ENCODE results near the gene PLEKHM3.

The PLEKHM3 gene

GRCh38 chr2:207974216-207974605 lies 51.1 kb downstream of the PLEKHM3 start:
- Histone ChIP-seq H3K9me3 (ENCODE audit: control insufficient read depth in 2 of 2, low read length in 2 of 2) (no peaks in the 10 kb centered on the region), H3K36me3 (ENCODE audit: control insufficient read depth in 2 of 2, insufficient read depth in 2 of 2, low read length in 2 of 2) (peaks cover 8 to 9% of the 10 kb centered on the region in 2 donors), H3K27ac (ENCODE audit: low read depth in 2 of 2, low read length in 2 of 2) (no peak overlapping the region), H3K4me3 (ENCODE audit: low read length in 2 of 2) (no peak overlapping the region), H3K4me1 (ENCODE audit: control insufficient read depth in 2 of 2, insufficient read depth in 2 of 2, low read length in 2 of 2) (peaks cover 12 to 14% of the 10 kb centered on the region in 2 donors), H3K9ac (ENCODE audit: low read depth in 1 of 2, low read length in 2 of 2) (no peak overlapping the region), H3K27me3 (ENCODE audit: control insufficient read depth in 2 of 2, insufficient read depth in 2 of 2, low read length in 2 of 2) (no peaks in the 10 kb centered on the region)

GRCh38 chr2:207970826-207971180 lies 54.5 kb downstream of the PLEKHM3 start:
- Histone ChIP-seq H3K4me3 (ENCODE audit: low read length in 2 of 2) (no peak overlapping the region), H3K9ac (ENCODE audit: low read depth in 1 of 2, low read length in 2 of 2) (peak overlapping the region in 1 of 2 donors; percentile 13), H3K27ac (ENCODE audit: low read depth in 2 of 2, low read length in 2 of 2) (peak overlapping the region; percentile 2 to 26), H3K4me1 (ENCODE audit: control insufficient read depth in 2 of 2, insufficient read depth in 2 of 2, low read length in 2 of 2) (peaks cover 12 to 16% of the 10 kb centered on the region in 2 donors), H3K36me3 (ENCODE audit: control insufficient read depth in 2 of 2, insufficient read depth in 2 of 2, low read length in 2 of 2) (no peaks in the 10 kb centered on the region), H3K27me3 (ENCODE audit: control insufficient read depth in 2 of 2, insufficient read depth in 2 of 2, low read length in 2 of 2) (no peaks in the 10 kb centered on the region), H3K9me3 (ENCODE audit: control insufficient read depth in 2 of 2, low read length in 2 of 2) (no peaks in the 10 kb centered on the region)

DNA sequence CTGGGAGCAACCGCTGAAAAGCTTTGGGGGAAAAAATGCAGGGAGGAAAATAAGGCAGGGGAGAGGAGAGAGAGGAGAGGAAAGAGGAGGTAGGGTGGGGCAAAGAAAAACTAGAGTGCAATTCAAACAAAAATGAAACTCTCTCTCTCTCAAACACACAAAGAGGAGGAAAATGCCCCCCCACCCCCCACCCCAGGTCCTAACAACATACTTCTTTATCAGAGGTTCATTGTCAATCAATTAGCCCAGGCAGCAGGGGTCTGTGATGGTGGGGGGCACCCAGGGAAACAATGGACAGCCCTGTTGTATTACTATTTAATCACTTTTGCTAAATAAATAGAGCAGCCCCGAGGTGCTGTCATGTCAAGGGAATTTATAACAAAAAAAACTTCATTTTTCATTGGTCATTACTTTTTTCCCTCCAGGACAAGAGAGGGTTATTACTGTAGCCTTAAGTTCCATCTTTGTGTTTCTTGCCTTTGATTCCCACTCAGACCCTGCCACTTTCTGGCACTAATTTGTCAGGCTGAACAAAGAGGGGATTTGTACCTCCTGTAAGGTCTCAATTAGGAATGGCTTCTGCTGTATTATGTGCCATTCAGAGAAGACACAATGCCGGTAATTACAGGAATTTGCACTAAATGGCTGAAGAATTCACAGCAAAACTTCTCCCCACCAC lies 55.0 kb downstream of the PLEKHM3 start:
- peaks cover 12 to 16% of the 10 kb centered on the region in 2 donors for H3K4me1 ChIP-seq (ENCODE audit: control insufficient read depth in 2 of 2, insufficient read depth in 2 of 2, low read length in 2 of 2)
- H3K9me3 ChIP-seq (ENCODE audit: control insufficient read depth in 2 of 2, low read length in 2 of 2): no peaks in the 10 kb centered on the region
- H3K9ac ChIP-seq (ENCODE audit: low read depth in 1 of 2, low read length in 2 of 2): peak overlapping the region in 1 of 2 donors; percentile 13
- no peak overlapping the region for H3K4me3 ChIP-seq (ENCODE audit: low read length in 2 of 2)
- no peaks in the 10 kb centered on the region for H3K27me3 ChIP-seq (ENCODE audit: control insufficient read depth in 2 of 2, insufficient read depth in 2 of 2, low read length in 2 of 2)
- H3K27ac ChIP-seq (ENCODE audit: low read depth in 2 of 2, low read length in 2 of 2): peak overlapping the region; percentile 2 to 45
- H3K36me3 ChIP-seq (ENCODE audit: control insufficient read depth in 2 of 2, insufficient read depth in 2 of 2, low read length in 2 of 2): no peaks in the 10 kb centered on the region

GRCh38 chr2:207969249-207969648 lies 56.1 kb downstream of the PLEKHM3 start:
- Histone ChIP-seq H3K9me3 (ENCODE audit: control insufficient read depth in 2 of 2, low read length in 2 of 2) (no peaks in the 10 kb centered on the region), H3K4me3 (ENCODE audit: low read length in 2 of 2) (no peak overlapping the region), H3K36me3 (ENCODE audit: control insufficient read depth in 2 of 2, insufficient read depth in 2 of 2, low read length in 2 of 2) (no peaks in the 10 kb centered on the region), H3K27me3 (ENCODE audit: control insufficient read depth in 2 of 2, insufficient read depth in 2 of 2, low read length in 2 of 2) (no peaks in the 10 kb centered on the region), H3K27ac (ENCODE audit: low read depth in 2 of 2, low read length in 2 of 2) (no peak overlapping the region), H3K9ac (ENCODE audit: low read depth in 1 of 2, low read length in 2 of 2) (no peak overlapping the region), H3K4me1 (ENCODE audit: control insufficient read depth in 2 of 2, insufficient read depth in 2 of 2, low read length in 2 of 2) (peaks cover 12 to 16% of the 10 kb centered on the region in 2 donors)

DNA sequence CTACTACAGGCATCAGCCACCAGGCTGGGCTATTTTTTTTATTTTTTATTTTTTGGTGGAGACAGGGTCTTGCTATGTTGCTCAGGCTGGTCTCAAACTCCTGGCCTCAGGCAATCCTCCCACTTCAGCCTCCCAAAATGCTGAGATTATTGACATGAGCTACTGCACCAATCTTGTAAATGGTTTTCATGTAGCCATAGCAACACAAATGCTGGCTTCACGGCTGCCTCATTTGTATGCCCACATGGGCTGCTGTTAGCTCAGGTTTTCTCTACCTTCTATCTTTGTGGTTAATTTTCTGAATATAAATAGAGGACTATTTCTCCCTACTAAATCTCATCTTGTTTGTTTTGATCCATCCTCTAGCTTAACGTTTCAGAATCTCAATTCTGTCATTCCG lies 58.2 kb downstream of the PLEKHM3 start:
- no peak overlapping the region for H3K9ac ChIP-seq (ENCODE audit: low read depth in 1 of 2, low read length in 2 of 2)
- no peaks in the 10 kb centered on the region for H3K9me3 ChIP-seq (ENCODE audit: control insufficient read depth in 2 of 2, low read length in 2 of 2)
- H3K27ac ChIP-seq (ENCODE audit: low read depth in 2 of 2, low read length in 2 of 2): no peak overlapping the region
- no peaks in the 10 kb centered on the region for H3K27me3 ChIP-seq (ENCODE audit: control insufficient read depth in 2 of 2, insufficient read depth in 2 of 2, low read length in 2 of 2)
- H3K36me3 ChIP-seq (ENCODE audit: control insufficient read depth in 2 of 2, insufficient read depth in 2 of 2, low read length in 2 of 2): no peaks in the 10 kb centered on the region
- H3K4me1 ChIP-seq (ENCODE audit: control insufficient read depth in 2 of 2, insufficient read depth in 2 of 2, low read length in 2 of 2): peaks cover 9 to 16% of the 10 kb centered on the region in 2 donors
- H3K4me3 ChIP-seq (ENCODE audit: low read length in 2 of 2): no peak overlapping the region

DNA sequence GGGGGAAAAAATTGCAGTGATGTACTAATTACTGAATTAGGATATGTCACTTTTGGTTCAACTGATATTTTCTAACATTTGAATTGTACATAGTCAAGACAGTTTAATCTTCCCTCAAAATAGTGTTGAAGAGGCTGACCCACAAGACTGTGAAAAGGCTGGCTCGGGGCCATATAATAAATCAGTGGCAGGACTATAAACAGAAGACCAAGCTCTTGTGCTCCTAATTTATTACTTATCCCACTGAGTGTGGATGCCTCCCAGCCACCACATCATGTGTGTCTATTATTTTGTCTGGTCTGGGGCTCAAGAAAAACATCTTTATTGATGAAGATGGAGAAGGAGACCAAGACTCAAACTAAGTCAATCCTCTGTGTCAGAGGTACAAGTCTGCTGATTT lies 64.4 kb downstream of the PLEKHM3 start:
- no peaks in the 10 kb centered on the region for H3K27me3 ChIP-seq (ENCODE audit: control insufficient read depth in 2 of 2, insufficient read depth in 2 of 2, low read length in 2 of 2)
- no peaks in the 10 kb centered on the region for H3K9me3 ChIP-seq (ENCODE audit: control insufficient read depth in 2 of 2, low read length in 2 of 2)
- no peak overlapping the region for H3K9ac ChIP-seq (ENCODE audit: low read depth in 1 of 2, low read length in 2 of 2)
- H3K4me1 ChIP-seq (ENCODE audit: control insufficient read depth in 2 of 2, insufficient read depth in 2 of 2, low read length in 2 of 2): no peaks in the 10 kb centered on the region
- H3K4me3 ChIP-seq (ENCODE audit: low read length in 2 of 2): no peak overlapping the region
- H3K36me3 ChIP-seq (ENCODE audit: control insufficient read depth in 2 of 2, insufficient read depth in 2 of 2, low read length in 2 of 2): no peaks in the 10 kb centered on the region
- no peak overlapping the region for H3K27ac ChIP-seq (ENCODE audit: low read depth in 2 of 2, low read length in 2 of 2)

GRCh38 chr2:207960090-207960489 lies 65.2 kb downstream of the PLEKHM3 start:
- no peak overlapping the region for H3K4me3 ChIP-seq (ENCODE audit: low read length in 2 of 2)
- no peaks in the 10 kb centered on the region for H3K36me3 ChIP-seq (ENCODE audit: control insufficient read depth in 2 of 2, insufficient read depth in 2 of 2, low read length in 2 of 2)
- no peaks in the 10 kb centered on the region for H3K4me1 ChIP-seq (ENCODE audit: control insufficient read depth in 2 of 2, insufficient read depth in 2 of 2, low read length in 2 of 2)
- no peaks in the 10 kb centered on the region for H3K9me3 ChIP-seq (ENCODE audit: control insufficient read depth in 2 of 2, low read length in 2 of 2)
- no peak overlapping the region for H3K27ac ChIP-seq (ENCODE audit: low read depth in 2 of 2, low read length in 2 of 2)
- no peak overlapping the region for H3K9ac ChIP-seq (ENCODE audit: low read depth in 1 of 2, low read length in 2 of 2)
- H3K27me3 ChIP-seq (ENCODE audit: control insufficient read depth in 2 of 2, insufficient read depth in 2 of 2, low read length in 2 of 2): no peaks in the 10 kb centered on the region

- Histone ChIP-seq H3K27me3 (ENCODE audit: control insufficient read depth in 2 of 2, insufficient read depth in 2 of 2, low read length in 2 of 2) (no peaks in the 10 kb centered on the region), H3K27ac (ENCODE audit: low read depth in 2 of 2, low read length in 2 of 2) (no peak overlapping the region), H3K9me3 (ENCODE audit: control insufficient read depth in 2 of 2, low read length in 2 of 2) (no peaks in the 10 kb centered on the region), H3K36me3 (ENCODE audit: control insufficient read depth in 2 of 2, insufficient read depth in 2 of 2, low read length in 2 of 2) (no peaks in the 10 kb centered on the region), H3K4me3 (ENCODE audit: low read length in 2 of 2) (no peak overlapping the region), H3K9ac (ENCODE audit: low read depth in 1 of 2, low read length in 2 of 2) (no peak overlapping the region), H3K4me1 (ENCODE audit: control insufficient read depth in 2 of 2, insufficient read depth in 2 of 2, low read length in 2 of 2) (no peaks in the 10 kb centered on the region)
Observed at GRCh38 chr2:207956771-207957170, 68.6 kb downstream of the PLEKHM3 start.

DNA sequence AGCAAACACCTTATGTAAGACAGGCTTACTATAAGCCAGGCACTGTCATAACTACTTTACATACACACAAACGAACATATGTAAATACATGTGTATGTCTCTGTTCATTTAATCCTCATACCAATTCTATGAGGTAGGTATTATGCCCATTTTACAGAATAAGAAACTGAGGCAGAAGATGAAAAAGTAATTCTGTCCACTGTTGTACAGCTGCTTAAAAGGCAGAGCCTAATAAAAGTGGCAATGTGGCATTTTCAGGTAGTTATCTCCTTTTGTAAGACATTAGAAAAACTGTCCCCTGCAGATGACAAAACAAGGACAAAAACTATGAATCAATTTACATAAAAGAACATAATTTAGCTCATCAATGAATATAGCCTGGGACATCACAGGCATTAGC lies 69.9 kb downstream of the PLEKHM3 start:
- H3K9me3 ChIP-seq (ENCODE audit: control insufficient read depth in 2 of 2, low read length in 2 of 2): no peaks in the 10 kb centered on the region
- no peaks in the 10 kb centered on the region for H3K27me3 ChIP-seq (ENCODE audit: control insufficient read depth in 2 of 2, insufficient read depth in 2 of 2, low read length in 2 of 2)
- H3K27ac ChIP-seq (ENCODE audit: low read depth in 2 of 2, low read length in 2 of 2): no peak overlapping the region
- no peaks in the 10 kb centered on the region for H3K36me3 ChIP-seq (ENCODE audit: control insufficient read depth in 2 of 2, insufficient read depth in 2 of 2, low read length in 2 of 2)
- H3K9ac ChIP-seq (ENCODE audit: low read depth in 1 of 2, low read length in 2 of 2): no peak overlapping the region
- H3K4me3 ChIP-seq (ENCODE audit: low read length in 2 of 2): no peak overlapping the region
- H3K4me1 ChIP-seq (ENCODE audit: control insufficient read depth in 2 of 2, insufficient read depth in 2 of 2, low read length in 2 of 2): no peaks in the 10 kb centered on the region

DNA sequence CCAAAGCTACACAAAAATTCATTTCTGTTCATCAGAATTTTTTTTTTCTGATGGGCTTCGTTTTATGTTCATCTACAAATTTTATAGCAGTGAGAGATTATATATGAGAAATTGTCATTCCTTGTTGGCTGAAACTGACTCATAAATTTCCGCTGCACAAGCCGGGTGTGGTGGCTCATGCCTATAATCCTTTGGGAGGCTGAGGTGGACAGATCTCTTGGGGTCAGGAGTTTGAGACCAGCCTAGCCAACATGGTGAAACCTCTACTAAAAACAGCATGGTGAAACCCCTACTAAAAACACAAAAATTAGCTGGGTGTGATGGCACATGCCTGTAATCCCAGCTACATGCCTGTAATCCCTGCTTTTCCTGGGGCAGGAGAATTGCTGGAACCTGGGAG lies 72.0 kb downstream of the PLEKHM3 start:
- H3K27ac ChIP-seq (ENCODE audit: low read depth in 2 of 2, low read length in 2 of 2): no peak overlapping the region
- no peaks in the 10 kb centered on the region for H3K4me1 ChIP-seq (ENCODE audit: control insufficient read depth in 2 of 2, insufficient read depth in 2 of 2, low read length in 2 of 2)
- no peak overlapping the region for H3K9ac ChIP-seq (ENCODE audit: low read depth in 1 of 2, low read length in 2 of 2)
- no peaks in the 10 kb centered on the region for H3K36me3 ChIP-seq (ENCODE audit: control insufficient read depth in 2 of 2, insufficient read depth in 2 of 2, low read length in 2 of 2)
- H3K4me3 ChIP-seq (ENCODE audit: low read length in 2 of 2): no peak overlapping the region
- no peaks in the 10 kb centered on the region for H3K9me3 ChIP-seq (ENCODE audit: control insufficient read depth in 2 of 2, low read length in 2 of 2)
- H3K27me3 ChIP-seq (ENCODE audit: control insufficient read depth in 2 of 2, insufficient read depth in 2 of 2, low read length in 2 of 2): no peaks in the 10 kb centered on the region

Measured in mucosa of rectum (tissue), 2 donors.